Activated T-cell treated with anti-CD3 and anti-CD28 coated beads, Interleukin-2, amount 50 U/mL, for 24 hours (primary cell): ENCODE data around the gene TMEM255A.

Source experiments
- DNase-seq: peaks from one replicate; pipeline ENCODE4 v3.0.0-alpha.2; 2020
- H3K27ac Mint-ChIP-seq: 2 replicates; pipeline ENCODE4 v1.8.0; 2020; ENCODE audit warnings: mild to moderate bottlenecking, mixed read lengths
- H3K27me3 Mint-ChIP-seq: 2 replicates; pipeline ENCODE4 v1.8.0; 2020; ENCODE audit warnings: mixed read lengths
- H3K36me3 Mint-ChIP-seq: 2 replicates; pipeline ENCODE4 v1.8.0; 2020; ENCODE audit warnings: low read depth, mixed read lengths
- H3K4me1 Mint-ChIP-seq: 2 replicates; pipeline ENCODE4 v1.8.0; 2020; ENCODE audit warnings: low read depth, mixed read lengths
- H3K4me3 Mint-ChIP-seq: 2 replicates; pipeline ENCODE4 v1.8.0; 2020; ENCODE audit warnings: mild to moderate bottlenecking, moderate library complexity, mixed read lengths
- H3K9me3 Mint-ChIP-seq: 2 replicates; pipeline ENCODE4 v1.8.0; 2020; ENCODE audit warnings: mixed read lengths

TMEM255A gene

GRCh38 chrX:120294651-120295050, 16.6 kb downstream of the TMEM255A start:
- Mint-ChIP-seq H3K27me3 (no peaks in the 10 kb centered on the region), H3K27ac (no peak overlapping the region), H3K9me3 (no peaks in the 10 kb centered on the region), H3K4me3 (no peak overlapping the region), H3K36me3 (no peaks in the 10 kb centered on the region), H3K4me1 (peaks cover 8% of the 10 kb centered on the region)
- no peak for DNase-seq

DNA sequence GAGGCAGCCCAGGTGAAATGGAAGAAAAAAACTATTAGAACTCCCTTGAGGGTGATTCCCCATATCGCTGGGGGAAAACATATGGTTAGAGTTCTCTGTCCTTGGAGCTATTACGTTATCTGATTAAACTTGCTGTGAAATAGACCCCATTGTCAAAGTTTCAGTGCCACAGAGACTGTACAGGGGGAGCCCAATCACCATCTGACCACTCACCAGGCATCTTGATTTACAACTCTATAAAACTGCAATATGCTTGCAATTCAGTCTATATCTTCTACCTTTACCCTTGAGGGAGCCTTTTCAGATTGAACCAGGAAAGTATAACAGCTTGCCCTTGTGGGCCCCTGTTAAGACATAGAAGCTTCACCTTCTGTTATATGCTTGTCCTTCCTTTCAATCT, 18.2 kb downstream of the TMEM255A start:
- no peak overlapping the region for H3K4me3 Mint-ChIP-seq
- H3K4me1 Mint-ChIP-seq = peaks cover 8% of the 10 kb centered on the region
- no peaks in the 10 kb centered on the region for H3K9me3 Mint-ChIP-seq
- no peaks in the 10 kb centered on the region for H3K27me3 Mint-ChIP-seq
- H3K36me3 Mint-ChIP-seq = no peaks in the 10 kb centered on the region
- no peak overlapping the region for H3K27ac Mint-ChIP-seq
- DNase-seq = no peak

- H3K36me3 Mint-ChIP-seq = no peaks in the 10 kb centered on the region
- H3K27me3 Mint-ChIP-seq = peaks cover 3% of the 10 kb centered on the region
- H3K27ac Mint-ChIP-seq = no peak overlapping the region
- no peak overlapping the region for H3K4me3 Mint-ChIP-seq
- H3K4me1 Mint-ChIP-seq = peaks cover 8% of the 10 kb centered on the region
- no peak for DNase-seq
- H3K9me3 Mint-ChIP-seq = no peaks in the 10 kb centered on the region
These were observed 20.1 kb downstream of the TMEM255A start for GRCh38 chrX:120291211-120291610.

DNA sequence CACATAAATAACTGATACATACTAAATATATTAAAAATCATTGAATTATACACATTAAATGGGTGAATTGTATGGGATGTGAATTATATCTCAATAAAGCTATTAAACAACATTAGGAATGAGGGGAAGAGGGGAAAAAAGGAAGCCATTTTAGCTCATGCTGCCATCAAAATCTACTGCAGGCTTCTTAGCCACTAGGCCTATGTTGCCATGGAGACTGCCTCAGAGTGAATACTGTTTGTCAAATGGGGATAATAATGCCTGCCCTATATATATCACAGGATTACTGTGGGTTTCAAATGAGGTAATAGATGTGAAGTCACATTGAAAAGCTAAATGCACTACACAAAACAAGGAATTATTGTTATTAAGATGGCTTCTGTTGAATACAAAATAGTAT, 21.2 kb downstream of the TMEM255A start:
- no peak overlapping the region for H3K27ac Mint-ChIP-seq
- H3K27me3 Mint-ChIP-seq = peaks cover 6% of the 10 kb centered on the region
- H3K4me1 Mint-ChIP-seq = peaks cover 5% of the 10 kb centered on the region
- DNase-seq = no peak
- H3K4me3 Mint-ChIP-seq = no peak overlapping the region
- no peaks in the 10 kb centered on the region for H3K9me3 Mint-ChIP-seq
- H3K36me3 Mint-ChIP-seq = no peaks in the 10 kb centered on the region

DNA sequence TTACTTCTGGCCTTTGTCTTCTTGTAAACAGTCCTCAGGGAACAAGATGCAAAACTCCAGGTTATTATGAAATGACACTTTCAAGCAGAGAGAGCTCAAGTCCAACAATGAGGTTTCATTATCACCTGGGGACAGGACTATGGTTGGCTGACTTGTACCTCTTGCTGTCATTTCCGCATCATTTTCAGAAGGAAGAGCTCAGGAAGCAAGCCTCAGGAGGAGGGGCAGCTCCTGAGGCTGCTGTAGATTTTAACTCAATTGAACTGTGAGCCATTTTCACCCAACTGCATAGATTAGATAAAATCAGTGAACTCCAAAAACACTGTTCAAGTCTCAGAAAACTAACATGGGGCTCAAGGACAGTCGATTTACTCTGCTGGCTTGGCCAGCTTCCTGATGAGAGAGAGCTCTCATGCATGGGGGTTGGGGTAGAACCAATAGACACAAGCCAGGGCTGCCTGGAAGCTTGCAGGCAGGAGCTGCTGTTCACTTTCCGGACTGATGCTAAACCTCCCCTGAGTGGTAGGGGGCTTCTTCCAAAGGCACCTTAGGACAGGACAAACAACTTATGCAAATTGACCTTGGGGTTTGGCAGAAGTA, 23.6 kb downstream of the TMEM255A start:
- peaks cover 23% of the 10 kb centered on the region for H3K27me3 Mint-ChIP-seq
- no peaks in the 10 kb centered on the region for H3K36me3 Mint-ChIP-seq
- no peak overlapping the region for H3K4me3 Mint-ChIP-seq
- H3K9me3 Mint-ChIP-seq = no peaks in the 10 kb centered on the region
- DNase-seq = no peak
- H3K27ac Mint-ChIP-seq = no peak overlapping the region
- H3K4me1 Mint-ChIP-seq = no peaks in the 10 kb centered on the region

DNA sequence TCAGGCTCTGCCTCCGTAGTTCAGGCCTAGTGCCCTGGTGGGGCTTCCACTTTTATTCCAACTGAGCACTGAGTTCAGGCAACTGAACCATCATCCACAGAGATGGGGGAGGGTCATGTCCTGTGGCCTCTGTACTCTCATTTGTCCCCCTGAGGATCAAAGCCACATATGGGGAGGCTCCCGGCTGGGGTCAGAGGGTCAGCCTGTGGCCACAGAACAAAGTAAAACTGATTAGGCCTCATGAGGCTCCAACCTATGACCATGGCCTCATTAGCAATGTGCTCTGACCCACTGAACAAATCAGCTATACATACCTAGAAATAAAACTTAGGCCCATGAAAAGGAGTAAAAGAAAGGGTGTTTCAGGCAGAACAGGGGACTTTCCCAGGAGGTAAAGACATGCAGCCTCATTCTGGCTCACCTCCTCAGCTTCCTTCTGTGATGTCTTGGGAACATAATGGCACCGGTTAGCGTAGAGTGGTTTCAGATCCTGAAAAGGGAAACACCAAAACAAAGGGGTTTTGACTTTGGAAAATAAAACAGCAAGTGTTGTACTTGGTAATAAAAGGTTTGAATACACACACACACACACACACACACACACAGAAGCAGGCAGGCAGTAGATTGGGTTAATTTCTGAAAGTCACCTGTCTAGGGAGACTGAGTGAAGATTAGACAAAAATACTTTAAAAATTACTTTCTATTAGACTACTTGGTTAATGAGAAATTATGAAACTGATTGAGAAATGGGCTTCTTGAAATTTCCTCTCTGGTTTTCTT, 24.3 kb downstream of the TMEM255A start:
- peaks cover 25% of the 10 kb centered on the region for H3K27me3 Mint-ChIP-seq
- H3K4me3 Mint-ChIP-seq = no peak overlapping the region
- H3K27ac Mint-ChIP-seq = no peak overlapping the region
- no peaks in the 10 kb centered on the region for H3K36me3 Mint-ChIP-seq
- no peaks in the 10 kb centered on the region for H3K9me3 Mint-ChIP-seq
- no peaks in the 10 kb centered on the region for H3K4me1 Mint-ChIP-seq
- no peak for DNase-seq

- Mint-ChIP-seq H3K36me3 (no peaks in the 10 kb centered on the region), H3K4me1 (no peaks in the 10 kb centered on the region), H3K27ac (no peak overlapping the region), H3K27me3 (peaks cover 40% of the 10 kb centered on the region), H3K4me3 (no peak overlapping the region), H3K9me3 (no peaks in the 10 kb centered on the region)
- DNase-seq = no peak
These were observed 28.6 kb downstream of the TMEM255A start for GRCh38 chrX:120282697-120283096.

- DNase-seq = no peak
- H3K4me1 Mint-ChIP-seq = no peaks in the 10 kb centered on the region
- no peak overlapping the region for H3K4me3 Mint-ChIP-seq
- peaks cover 43% of the 10 kb centered on the region for H3K27me3 Mint-ChIP-seq
- no peaks in the 10 kb centered on the region for H3K36me3 Mint-ChIP-seq
- H3K27ac Mint-ChIP-seq = no peak overlapping the region
- no peaks in the 10 kb centered on the region for H3K9me3 Mint-ChIP-seq
These were observed 29.5 kb downstream of the TMEM255A start for GRCh38 chrX:120281761-120282160.

DNA sequence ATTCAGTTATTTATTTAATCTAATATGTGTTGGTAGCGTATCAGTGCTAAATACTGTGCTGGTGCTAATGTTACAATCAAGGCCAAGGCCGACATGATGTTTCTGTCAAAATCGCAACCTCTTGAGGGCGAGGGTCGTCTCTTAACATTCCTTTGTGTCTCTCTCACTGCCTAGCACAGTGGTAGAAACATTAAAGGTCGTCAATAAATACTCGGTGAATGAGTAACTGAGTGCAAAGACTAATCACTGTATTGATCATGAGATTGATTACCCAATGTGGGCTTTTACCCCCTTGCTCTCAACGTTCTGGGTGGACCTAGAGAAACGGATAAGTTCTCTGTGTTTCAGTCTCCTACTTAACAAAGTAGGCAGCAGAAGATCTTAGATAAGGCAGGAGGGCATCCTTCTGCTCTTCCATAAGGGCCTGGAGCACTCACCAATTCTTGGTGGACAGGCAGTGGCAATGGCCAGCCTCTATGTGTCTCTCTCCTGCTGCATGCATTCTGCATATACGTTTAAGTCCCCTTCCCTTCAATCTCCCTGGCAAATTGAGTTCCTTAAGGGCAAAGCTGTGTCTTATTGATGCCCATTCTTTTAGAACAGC, 30.1 kb downstream of the TMEM255A start:
- Mint-ChIP-seq H3K27me3 (peaks cover 45% of the 10 kb centered on the region), H3K4me3 (no peak overlapping the region), H3K36me3 (no peaks in the 10 kb centered on the region), H3K27ac (no peak overlapping the region), H3K4me1 (no peaks in the 10 kb centered on the region), H3K9me3 (no peaks in the 10 kb centered on the region)
- no peak for DNase-seq

DNA sequence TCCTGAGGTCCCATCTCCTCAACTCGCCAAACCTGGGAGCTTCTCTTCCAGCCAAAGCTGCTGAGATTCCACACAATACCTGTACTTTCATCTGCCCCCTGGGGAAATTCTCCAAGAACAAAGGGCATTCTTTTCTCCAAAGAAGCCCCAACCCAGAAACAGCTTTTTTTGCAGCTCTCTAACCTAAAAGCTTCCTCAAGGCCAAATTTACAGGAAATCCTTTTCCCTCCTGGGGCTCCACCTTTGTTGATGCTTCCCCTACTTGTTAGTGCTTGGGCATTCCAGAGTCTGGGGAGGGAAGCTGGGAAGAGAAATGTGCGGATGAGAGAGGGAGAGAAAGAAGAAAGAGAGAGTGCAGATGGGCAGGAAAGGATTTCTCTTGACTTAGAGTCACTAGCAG, 36.3 kb downstream of the TMEM255A start:
- no peak for DNase-seq
- Mint-ChIP-seq H3K36me3 (no peaks in the 10 kb centered on the region), H3K4me1 (peaks cover under 1% of the 10 kb centered on the region), H3K4me3 (no peak overlapping the region), H3K9me3 (no peaks in the 10 kb centered on the region), H3K27me3 (peaks cover 41% of the 10 kb centered on the region), H3K27ac (no peak overlapping the region)

- Mint-ChIP-seq H3K27me3 (peaks cover 43% of the 10 kb centered on the region), H3K36me3 (no peaks in the 10 kb centered on the region), H3K4me3 (no peak overlapping the region), H3K27ac (no peak overlapping the region), H3K9me3 (no peaks in the 10 kb centered on the region), H3K4me1 (peaks cover 8% of the 10 kb centered on the region)
- no peak for DNase-seq
These were observed 37.1 kb downstream of the TMEM255A start for GRCh38 chrX:120274145-120274544.

DNA sequence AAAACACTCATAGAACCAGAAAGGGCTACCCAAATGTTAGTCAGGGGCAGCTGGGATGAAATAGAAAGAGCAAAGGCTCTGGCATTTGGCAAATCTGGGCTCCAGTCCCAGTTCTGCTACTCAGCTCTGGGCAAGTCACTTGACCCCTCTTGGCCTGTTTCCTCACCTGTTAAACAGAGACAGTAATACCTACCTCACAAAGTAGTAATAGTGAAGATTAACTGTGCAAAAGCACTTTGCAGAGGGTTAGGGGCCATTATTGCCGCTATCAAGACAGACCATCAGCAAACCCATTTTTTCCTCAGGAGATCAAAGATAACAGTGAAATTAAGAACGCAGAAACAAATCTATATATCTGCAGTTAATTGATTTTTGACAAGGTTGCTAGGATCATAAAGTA, 40.0 kb downstream of the TMEM255A start:
- peaks cover 10% of the 10 kb centered on the region for H3K4me1 Mint-ChIP-seq
- H3K4me3 Mint-ChIP-seq = no peak overlapping the region
- no peak overlapping the region for H3K27ac Mint-ChIP-seq

GRCh38 chrX:120270567-120270966, 40.7 kb downstream of the TMEM255A start:
- peaks cover 10% of the 10 kb centered on the region for H3K4me1 Mint-ChIP-seq
- H3K9me3 Mint-ChIP-seq = no peaks in the 10 kb centered on the region
- DNase-seq = no peak
- H3K4me3 Mint-ChIP-seq = no peak overlapping the region
- peaks cover 23% of the 10 kb centered on the region for H3K27me3 Mint-ChIP-seq
- no peaks in the 10 kb centered on the region for H3K36me3 Mint-ChIP-seq
- no peak overlapping the region for H3K27ac Mint-ChIP-seq

More for the DNA sequence above, 40.0 kb downstream of the TMEM255A start:
- DNase-seq = no peak
- Mint-ChIP-seq H3K27me3 (peaks cover 27% of the 10 kb centered on the region), H3K9me3 (no peaks in the 10 kb centered on the region), H3K36me3 (no peaks in the 10 kb centered on the region)

DNA sequence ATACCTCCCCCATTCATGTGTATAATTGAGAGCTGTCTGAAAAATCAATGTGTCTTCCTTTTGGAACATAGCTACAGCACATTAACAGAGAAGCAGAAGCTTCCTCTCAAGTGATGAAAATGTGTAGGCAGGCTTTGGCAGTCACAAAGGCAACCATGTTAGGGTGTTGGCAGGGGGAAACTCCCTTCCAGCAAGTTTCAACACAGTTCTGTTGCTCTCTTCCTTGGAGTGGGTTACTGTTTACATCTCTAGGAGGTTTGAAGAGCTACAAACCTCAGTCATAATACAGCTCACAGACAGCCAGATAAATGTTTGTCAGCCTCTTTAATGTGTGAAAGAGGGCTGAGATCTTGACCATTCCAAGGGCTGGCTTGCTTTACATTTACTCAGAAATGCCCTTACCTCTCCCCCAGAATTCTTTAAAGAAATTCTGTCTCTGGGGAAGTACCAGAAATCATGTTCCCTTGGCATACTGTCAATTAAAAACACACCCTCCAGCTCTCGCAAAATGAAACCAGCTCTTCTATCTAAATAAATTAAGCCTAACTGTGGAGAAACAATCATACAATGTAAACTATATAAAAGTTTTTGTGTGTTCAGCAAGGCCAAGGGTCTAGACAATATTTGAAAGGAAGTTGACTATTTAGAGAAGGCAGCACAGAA, 41.8 kb downstream of the TMEM255A start:
- Mint-ChIP-seq H3K4me1 (peaks cover 10% of the 10 kb centered on the region), H3K27me3 (peaks cover 15% of the 10 kb centered on the region), H3K4me3 (no peak overlapping the region), H3K36me3 (no peaks in the 10 kb centered on the region), H3K9me3 (no peaks in the 10 kb centered on the region), H3K27ac (peak overlapping the region; percentile 11)
- no peak for DNase-seq

GRCh38 chrX:120264341-120264740, 46.9 kb downstream of the TMEM255A start:
- Mint-ChIP-seq H3K36me3 (no peaks in the 10 kb centered on the region), H3K27ac (no peak overlapping the region), H3K27me3 (peaks cover 6% of the 10 kb centered on the region), H3K4me1 (peaks cover 4% of the 10 kb centered on the region), H3K9me3 (no peaks in the 10 kb centered on the region), H3K4me3 (no peak overlapping the region)
- no peak for DNase-seq
